LNCaP clone FGC (cell line): ENCODE data around the gene PHACTR4.

Experiments used
- DNase-seq: peaks from one replicate; pipeline ENCODE4 v3.0.0-alpha.2; 2011; ENCODE audit warnings: low read depth
- H3K4me3 ChIP-seq: 2 replicates; pipeline ENCODE4 v1.5.1; 2011; ENCODE audit warnings: mild to moderate bottlenecking, low read depth, low read length, control low read depth
- CTCF ChIP-seq: IDR thresholded peaks from 2 replicates; pipeline ENCODE4 v1.5.1; 2012; ENCODE audit warnings: mild to moderate bottlenecking; ENCODE audit not compliant: control insufficient read depth, insufficient read depth; ENCODE audit errors: extremely low read depth

PHACTR4 gene

GRCh38 chr1:28394136-28394535 lies 24.6 kb downstream of the PHACTR4 start:
- no peak for DNase-seq
- no peak for TF ChIP-seq CTCF
- no peak overlapping the region for H3K4me3 ChIP-seq

GRCh38 chr1:28395181-28395580 lies 25.6 kb downstream of the PHACTR4 start:
- no peak for DNase-seq
- no peak overlapping the region for H3K4me3 ChIP-seq
- TF ChIP-seq CTCF: no peak

GRCh38 chr1:28401760-28402159 lies 32.2 kb downstream of the PHACTR4 start:
- no peak for DNase-seq
- H3K4me3 ChIP-seq: no peak overlapping the region
- TF ChIP-seq CTCF: no peak

- no peak for TF ChIP-seq CTCF
- H3K4me3 ChIP-seq: no peak overlapping the region
- DNase-seq: no peak
Observed at GRCh38 chr1:28409090-28409489, 39.5 kb downstream of the PHACTR4 start.

GRCh38 chr1:28411656-28412055 lies 42.1 kb downstream of the PHACTR4 start:
- DNase-seq: no peak
- TF ChIP-seq CTCF: no peak
- H3K4me3 ChIP-seq: no peak overlapping the region

GRCh38 chr1:28412731-28413130 lies 43.2 kb downstream of the PHACTR4 start:
- no peak for DNase-seq
- TF ChIP-seq CTCF: no peak

GRCh38 chr1:28416509-28417194 lies 47.1 kb downstream of the PHACTR4 start:
- DNase-seq: no peak
- H3K4me3 ChIP-seq: no peak overlapping the region
- no peak for TF ChIP-seq CTCF

More at GRCh38 chr1:28412731-28413130, 43.2 kb downstream of the PHACTR4 start:
- H3K4me3 ChIP-seq: no peak overlapping the region
